GM18511 (cell line): Measurements from ENCODE around the gene CHFR.
"Not testable (repeated sequence)": the region's sequence is repeated elsewhere in the genome, so short reads cannot be mapped to it uniquely, and the experiment has no call there.

Experiments
- ATAC-seq: cut with Tn5 transposase; IDR thresholded peaks from one replicate; pipeline ENCODE4 v1.9.1; 2021; ENCODE audit warnings: mild to moderate bottlenecking, moderate library complexity; ENCODE audit not compliant: unreplicated experiment

Gene CHFR, protein sequence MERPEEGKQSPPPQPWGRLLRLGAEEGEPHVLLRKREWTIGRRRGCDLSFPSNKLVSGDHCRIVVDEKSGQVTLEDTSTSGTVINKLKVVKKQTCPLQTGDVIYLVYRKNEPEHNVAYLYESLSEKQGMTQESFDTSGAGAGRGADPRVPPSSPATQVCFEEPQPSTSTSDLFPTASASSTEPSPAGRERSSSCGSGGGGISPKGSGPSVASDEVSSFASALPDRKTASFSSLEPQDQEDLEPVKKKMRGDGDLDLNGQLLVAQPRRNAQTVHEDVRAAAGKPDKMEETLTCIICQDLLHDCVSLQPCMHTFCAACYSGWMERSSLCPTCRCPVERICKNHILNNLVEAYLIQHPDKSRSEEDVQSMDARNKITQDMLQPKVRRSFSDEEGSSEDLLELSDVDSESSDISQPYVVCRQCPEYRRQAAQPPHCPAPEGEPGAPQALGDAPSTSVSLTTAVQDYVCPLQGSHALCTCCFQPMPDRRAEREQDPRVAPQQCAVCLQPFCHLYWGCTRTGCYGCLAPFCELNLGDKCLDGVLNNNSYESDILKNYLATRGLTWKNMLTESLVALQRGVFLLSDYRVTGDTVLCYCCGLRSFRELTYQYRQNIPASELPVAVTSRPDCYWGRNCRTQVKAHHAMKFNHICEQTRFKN

GRCh38 chr12:132887513-132888351, at the start of gene CHFR:
TSS of gene CHFR (minus strand) at chr12:132887605. CDS start at chr12:132887328, 277 bp downstream.
- peak; percentile 99 for ATAC-seq

DNA sequence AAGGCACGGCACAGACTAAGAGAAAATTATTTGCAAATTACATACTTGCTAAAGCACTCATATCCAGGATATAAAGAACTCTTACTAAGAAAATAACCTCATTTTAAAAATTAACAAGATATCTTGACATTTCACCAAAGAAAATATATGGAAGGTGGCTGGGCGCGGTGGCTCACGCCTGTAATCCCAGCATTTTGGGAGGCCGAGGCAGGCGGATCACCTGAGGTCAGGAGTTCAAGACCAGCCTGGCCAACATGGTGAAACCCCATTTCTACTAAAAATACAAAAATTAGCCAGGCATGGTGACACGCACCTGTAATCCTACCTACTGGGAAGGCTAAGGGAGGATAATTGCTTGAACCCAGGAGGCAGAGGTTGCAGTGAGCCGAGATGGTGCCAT, 49.5 kb upstream of the CHFR start:
- ATAC-seq = not testable (repeated sequence)

DNA sequence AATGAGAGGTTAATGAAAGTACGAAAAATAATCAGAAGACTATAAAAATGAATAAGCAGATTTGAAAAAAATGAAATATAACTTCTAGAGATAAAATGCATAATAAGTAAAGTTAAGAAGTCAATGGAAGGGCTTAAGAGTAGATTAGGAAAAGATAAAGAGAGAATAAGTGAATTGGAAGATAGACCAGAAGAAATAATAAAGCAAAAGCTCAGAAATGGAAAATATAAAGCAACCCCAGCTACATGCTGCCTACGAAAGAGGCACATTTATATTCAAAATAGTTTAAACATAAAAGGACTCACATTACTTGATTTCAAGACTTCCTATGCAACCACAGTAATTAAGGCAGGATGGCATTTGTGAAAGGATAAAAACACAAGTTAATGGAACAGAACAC, 48.8 kb upstream of the CHFR start:
- ATAC-seq = no peak

GRCh38 chr12:132926415-132926833, 39.0 kb upstream of the CHFR start:
- no peak for ATAC-seq

DNA sequence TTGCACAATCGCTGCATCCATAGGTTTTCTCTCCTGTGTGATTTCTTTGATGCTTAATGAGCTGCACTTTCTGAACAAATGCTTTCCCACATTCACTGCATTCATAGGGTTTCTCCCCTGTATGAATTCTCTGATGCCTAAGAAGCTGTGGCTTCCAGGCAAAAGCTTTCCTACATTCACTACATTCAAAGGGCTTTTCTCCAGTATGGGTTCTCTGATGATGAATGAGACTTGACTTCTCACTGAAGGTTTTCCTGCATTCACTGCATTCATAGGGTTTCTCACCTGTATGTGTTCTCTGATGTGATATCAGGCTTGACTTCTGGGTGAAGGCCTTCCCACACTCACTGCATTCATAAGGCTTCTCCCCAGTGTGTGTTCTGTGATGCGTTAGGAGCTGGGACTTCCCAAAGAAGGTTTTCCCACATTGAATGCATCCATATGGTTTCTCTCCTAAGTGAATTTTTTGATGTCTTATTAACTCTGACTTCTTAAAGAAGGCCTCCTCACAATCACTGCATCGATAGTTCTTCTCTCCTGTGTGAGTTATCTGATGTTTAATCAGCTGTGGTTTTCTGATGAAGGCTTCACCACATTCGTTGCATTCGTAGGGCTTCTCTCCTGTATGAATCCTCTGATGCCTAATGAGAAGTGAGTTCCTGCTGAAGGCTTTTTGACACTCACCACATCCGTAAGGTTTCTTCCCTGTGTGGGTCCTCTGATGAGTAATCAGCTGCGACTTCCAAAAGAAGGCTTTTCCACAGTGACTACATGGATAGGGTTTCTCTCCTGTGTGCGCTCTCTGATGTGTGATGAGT, 38.4 kb upstream of the CHFR start:
- ATAC-seq = no peak

- ATAC-seq = no peak
Measured at GRCh38 chr12:132924356-132924755, 37.0 kb upstream of the CHFR start.

DNA sequence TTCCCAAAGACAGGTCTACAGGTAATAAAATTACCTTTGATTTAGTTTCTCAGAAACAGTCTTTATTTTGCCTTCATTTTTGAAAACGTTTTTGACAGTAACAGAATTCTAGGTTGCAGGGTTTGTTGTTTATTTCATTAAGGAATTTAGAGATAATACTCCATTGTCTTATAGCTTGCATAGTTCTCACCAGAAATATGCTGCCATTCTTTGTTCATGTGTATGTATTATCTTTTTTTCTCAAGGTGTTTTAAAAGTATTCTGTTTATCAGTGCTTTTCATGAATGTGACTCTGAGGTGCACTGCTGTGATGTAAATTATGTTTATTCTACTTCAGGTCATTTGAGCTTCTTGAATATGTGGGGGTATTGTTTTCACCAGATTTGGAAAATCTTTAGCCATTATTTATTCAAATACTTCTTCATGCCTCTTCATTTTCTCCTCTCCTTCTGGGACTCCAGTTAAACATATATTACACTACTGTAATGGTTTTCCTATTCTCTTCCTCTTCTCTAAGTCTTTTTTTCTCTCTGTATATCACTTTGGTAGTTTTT, 36.0 kb upstream of the CHFR start:
- ATAC-seq = no peak

GRCh38 chr12:132922676-132923075, 35.3 kb upstream of the CHFR start:
- no peak for ATAC-seq

DNA sequence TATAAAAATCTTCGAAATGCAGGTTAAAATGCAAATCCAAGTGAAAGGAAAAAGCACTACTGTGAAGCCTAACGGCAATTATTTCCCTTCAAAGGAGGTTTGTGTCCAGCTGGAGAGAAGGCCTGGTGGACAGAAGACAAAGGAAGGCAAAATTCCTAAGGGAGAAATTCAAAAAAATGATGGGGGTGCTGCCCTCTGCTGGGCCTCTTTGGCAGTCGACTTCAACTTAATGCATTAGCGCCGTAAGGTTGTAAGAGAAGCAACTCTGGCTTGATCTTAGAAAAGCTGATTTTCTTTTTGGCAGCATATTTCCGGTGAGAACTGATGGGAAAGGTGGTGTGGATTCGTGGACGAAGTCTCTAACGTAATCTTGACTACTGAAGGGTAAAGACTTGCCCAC, 34.3 kb upstream of the CHFR start:
- no peak for ATAC-seq

DNA sequence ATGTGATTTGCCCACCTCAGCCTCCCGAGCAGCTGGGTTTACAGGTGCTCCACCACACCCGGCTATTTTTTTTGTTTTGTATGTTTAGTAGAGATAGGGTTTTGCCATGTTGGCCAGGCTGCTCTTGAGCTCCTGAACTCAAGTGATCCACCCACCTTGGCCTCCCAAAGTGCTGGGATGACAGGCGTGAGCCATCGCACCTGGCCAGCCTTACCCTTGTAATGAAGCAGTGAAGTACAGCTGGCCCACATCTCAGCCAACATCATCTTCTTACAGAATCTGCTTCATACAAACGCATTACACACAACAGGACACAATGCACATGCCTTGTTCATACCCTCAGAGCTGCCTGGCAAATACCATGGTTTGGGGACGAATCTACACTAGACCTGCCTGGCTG, 31.3 kb upstream of the CHFR start:
- ATAC-seq = no peak

DNA sequence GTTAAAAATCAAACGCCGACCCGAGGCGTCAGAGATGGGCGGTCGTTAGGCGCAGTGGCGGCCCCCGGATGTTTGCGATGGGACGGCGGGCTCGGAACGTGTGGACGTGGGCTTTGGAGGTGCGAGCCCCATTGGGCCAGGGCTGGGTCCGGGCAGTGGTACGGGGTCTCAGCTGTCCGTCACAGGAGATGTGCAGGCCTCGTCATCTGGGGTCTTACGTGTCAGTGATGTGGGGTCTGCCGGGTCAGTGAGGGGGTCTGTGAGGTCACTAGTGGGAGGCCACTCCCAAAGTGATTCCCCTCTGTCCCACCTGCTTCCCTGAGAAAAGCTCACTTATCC, 21.6 kb upstream of the CHFR start:
- no peak for ATAC-seq

DNA sequence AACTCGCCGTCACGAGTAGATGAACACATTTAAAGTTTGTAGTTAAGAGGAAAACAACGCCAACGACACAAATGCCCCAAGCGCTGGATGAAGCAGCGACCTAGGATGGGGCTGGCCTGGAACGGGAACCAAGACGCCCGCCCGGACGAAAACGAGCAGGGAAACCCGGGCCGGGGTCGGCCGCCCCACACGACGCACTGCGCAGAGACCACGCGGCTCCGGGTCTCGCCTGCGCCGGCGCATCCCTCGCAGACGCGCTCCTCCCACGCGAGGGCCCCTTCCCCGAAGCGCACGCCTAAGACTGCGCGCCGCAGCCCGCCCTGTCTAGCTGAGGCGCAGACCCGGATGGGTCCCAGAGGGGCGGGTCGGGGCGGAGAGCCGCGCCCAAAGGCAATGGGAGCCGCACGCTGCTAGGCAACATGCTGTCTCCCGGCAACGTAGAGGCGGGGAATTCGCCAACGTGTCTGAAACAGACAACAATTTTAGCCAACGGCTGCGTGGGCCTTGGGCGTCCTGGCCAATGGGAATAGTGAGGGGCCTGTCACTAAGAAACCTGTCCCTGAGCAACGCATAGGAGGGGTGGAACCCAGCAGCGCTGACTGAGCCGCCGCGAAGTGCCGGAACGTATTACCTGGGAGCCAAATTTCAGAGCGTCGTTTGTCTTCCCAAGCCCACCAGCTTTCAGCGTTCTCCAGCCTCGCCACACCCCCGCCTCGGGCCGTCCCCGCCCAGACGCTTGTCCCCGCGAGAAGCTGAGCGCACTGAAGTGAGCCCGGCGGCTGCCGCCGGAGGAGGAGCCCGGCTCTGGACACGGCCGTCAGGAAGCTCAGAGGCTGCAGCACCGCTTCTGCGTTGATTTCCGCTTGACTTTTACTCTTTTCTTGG, 21.0 kb upstream of the CHFR start:
- peak; percentile 95 for ATAC-seq

DNA sequence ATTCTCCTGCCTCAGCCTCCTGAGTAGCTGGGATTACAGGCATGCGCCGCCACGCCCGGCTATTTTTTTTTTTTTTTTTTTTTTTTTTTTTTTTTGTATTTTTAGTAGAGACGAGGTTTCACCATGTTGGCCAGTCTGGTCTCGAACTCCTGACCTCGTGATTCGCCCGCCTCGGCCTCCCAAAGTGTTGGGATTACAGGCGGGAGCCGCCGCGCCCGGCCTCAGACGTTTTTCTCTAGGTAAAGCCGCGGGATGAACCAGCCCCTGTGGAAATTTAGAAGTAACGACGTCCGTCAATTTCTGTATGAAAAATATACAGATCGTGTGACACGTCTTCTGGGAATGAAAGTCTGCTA, 20.4 kb upstream of the CHFR start:
- not testable (repeated sequence) for ATAC-seq

- no peak for ATAC-seq
Measured at GRCh38 chr12:132907216-132907615, 19.8 kb upstream of the CHFR start.

- no peak for ATAC-seq
Measured at GRCh38 chr12:132904718-132905328, 17.4 kb upstream of the CHFR start.

DNA sequence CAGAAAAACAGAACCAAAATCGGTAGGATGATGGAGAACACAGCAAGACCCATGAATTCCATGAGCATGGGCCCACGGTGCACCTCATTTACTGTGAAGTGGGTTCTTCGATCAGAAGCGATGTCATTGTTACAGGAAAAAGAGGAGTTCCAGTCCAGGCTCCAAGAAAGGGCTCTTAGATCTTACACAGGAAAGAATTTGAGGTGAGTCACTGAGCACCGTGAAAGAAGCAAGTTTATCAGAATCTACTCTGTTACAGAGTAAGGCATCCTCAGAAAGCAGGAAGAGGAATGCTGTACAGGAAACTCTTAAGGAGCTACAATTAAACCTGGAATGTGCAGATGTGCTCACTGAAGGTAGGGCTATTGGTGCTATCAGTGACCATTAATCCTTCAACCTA, 11.6 kb upstream of the CHFR start:
- ATAC-seq = no peak

- no peak for ATAC-seq
Measured at GRCh38 chr12:132888852-132889251, 1.4 kb upstream of the CHFR start.

DNA sequence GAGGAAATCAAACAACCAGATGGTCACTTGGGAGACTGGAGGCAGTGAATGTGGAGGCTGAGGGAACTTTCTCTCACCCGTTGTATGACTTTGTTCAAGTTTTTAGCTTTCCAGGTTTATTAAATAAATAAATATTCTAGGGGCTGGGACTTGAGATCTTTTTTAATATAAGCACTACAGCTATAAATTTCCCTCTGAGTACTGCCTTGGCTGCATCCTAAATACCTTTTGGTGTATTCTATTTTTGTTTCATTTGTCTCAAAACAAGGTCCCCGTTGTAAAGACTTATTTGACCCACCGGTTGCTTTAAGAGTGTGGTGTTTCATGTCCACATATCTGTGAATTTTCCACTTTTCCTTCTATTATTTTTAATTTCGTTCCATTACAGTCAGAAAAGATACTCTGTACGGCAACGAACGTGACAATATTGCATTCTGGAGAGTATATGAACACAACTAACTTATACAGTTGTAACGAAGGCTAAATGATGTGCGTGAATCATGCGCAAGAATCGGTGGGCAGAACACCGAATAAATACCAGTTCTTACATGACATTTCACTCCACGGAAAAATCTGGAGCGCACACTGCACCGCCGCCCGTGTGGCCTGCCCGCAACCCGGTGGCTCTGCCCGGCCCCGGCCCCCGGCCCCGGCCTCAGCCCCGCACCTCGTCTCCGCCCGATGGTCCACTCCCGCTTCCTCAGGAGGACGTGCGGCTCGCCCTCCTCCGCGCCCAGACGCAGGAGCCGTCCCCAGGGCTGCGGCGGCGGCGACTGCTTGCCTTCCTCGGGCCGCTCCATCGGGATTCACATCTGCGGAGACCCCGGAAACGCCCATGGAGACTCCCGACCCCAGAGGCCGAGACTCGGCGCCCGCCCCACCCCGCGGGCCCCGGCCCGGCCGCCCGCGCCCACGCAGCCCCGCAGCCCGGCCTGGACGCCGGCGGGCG, 602 bp downstream of the CHFR start:
- ATAC-seq = peak; percentile 29
